Colonic mucosa (tissue), 4 donors: Measurements from ENCODE around the gene KIF16B. TPM values are rescaled to one million over a fixed set of nuclear protein-coding genes. Genes with fewer than 3 reads are reported as not detected.

ENCODE experiments used
- DNase-seq: peaks from one replicate; pipeline ENCODE4 v3.0.0-alpha.2; 2020
- H3K27ac ChIP-seq: fragments of 200-600 bp; one replicate; pipeline ENCODE4 v1.8.0; 2021
- H3K27me3 ChIP-seq: fragments of 200-600 bp; one replicate; pipeline ENCODE4 v1.8.0; 2021
- H3K36me3 ChIP-seq: fragments of 200-600 bp; one replicate; pipeline ENCODE4 v1.8.0; 2021
- H3K4me1 ChIP-seq: fragments of 200-600 bp; one replicate; pipeline ENCODE4 v1.8.0; 2021; ENCODE audit warnings: mild to moderate bottlenecking
- H3K4me3 ChIP-seq: fragments of 200-600 bp; one replicate; pipeline ENCODE4 v1.8.0; 2021
- H3K9ac ChIP-seq, 2 donors: one replicate each; pipeline ENCODE4 v1.7.0; 2013; ENCODE audit warnings: control low read depth in 2 of 2, low read depth in 2 of 2, low read length in 2 of 2
- H3K9me3 ChIP-seq: fragments of 200-600 bp; one replicate; pipeline ENCODE4 v1.8.0; 2021
- CTCF ChIP-seq: fragments of 200-600 bp; IDR thresholded peaks from one replicate; pipeline ENCODE4 v1.8.0; 2022; ENCODE audit warnings: antibody characterized with exemption, mild to moderate bottlenecking
- intact Hi-C: fragments of 100-400 bp; cut with DNase I; formaldehyde crosslinking; loops from one replicate; pipeline ENCODE4 v1.14.1; 2022
- total RNA-seq, 2 donors: library from RNA; stranded (reverse); fragmentation: NEBNext Ultra II Directional in 1 of 2; extraction: Animal tissue kit (Norgen Biotek cat#: 25700) in 1 of 2; gene quantifications; one replicate each; pipeline ENCODE4 v1.2.1, GENCODE V29; 2021
- donor health status: healthy.
- donor health status: DM: no; HTN: no; CAD: no.
- donor health status: DM: no; HTN: no; CAD: no.

Gene KIF16B
- total RNA-seq, 2 donors from 2014 or later, result 41.6 to 68.7 TPM

DNA sequence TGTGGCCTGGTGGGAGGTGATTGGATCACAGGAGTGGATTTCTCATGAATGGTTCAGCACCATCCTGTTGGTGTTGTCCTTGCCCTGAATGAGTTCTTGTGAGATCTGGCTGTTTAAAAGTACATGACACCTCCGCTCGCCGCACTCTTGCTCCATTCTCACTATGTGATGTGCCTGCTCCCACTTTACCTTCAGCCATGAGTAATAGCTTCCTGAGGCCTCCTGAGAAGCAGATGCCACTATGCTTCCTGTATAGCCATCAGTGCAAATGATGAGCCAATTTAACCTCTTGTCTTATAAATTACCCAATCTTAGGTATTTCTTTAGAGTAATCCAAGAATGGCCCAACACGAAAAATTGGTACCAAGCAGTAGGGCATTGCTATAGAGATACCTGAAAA lies 34.5 kb downstream of the KIF16B start:
- H3K4me3 ChIP-seq, result no peak overlapping the region
- H3K9me3 ChIP-seq, result no peaks in the 10 kb centered on the region
- no peak overlapping the region for H3K9ac ChIP-seq
- intact Hi-C loops, result no loop called here
- peaks cover 7% of the 10 kb centered on the region for H3K4me1 ChIP-seq
- DNase-seq, result no peak
- H3K36me3 ChIP-seq, result no peaks in the 10 kb centered on the region
- TF ChIP-seq CTCF, result no peak
- no peaks in the 10 kb centered on the region for H3K27me3 ChIP-seq
- no peak overlapping the region for H3K27ac ChIP-seq

DNA sequence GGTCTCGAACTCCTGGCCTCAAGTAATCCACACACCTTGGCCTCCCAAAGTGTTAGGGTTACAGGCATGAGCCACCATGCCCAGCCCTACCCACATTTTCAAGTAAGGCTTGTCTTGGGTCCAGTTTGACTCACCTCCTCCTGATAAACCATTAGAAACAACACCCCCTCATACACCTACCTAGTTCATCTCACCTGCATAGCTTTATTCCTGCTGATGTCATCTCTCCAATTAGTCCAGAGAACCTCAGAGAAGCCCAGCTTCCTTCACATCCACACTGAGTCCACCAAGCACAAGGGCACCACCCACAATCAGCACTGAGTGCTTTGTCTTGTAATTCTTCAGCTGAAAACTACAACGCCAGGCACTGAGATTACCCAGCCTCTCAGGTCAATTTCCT lies 35.3 kb downstream of the KIF16B start:
- no peak overlapping the region for H3K4me3 ChIP-seq

DNA sequence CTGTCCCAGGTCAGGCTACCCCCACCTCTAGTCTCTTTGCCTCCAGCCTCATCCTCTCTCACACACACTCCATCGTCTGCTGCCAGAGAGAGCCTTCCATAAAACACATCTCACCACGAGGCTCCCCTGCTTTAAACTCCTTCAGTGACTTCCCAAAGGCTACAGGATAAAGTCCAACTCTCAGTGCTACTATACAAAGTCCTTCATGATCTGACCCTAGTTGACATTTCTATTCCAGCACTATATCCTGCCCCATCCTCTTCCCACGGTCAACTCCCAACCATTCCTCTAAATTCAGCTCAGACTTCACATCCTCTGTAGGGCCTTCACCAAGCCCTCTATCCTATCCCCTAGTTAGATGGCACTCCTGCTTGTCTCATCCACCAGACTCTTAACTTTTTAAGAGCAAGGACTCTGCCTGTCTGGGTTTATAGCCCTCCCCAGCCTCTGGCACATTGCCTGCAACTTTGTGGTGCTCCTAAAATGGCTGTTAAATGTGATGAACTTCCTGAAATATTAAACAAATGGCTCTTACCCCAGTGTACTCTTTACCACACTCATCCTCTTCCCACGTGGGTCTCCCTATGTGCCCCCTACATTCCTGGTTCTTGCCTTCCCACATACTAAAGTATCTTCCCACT lies 36.1 kb downstream of the KIF16B start:
- peaks cover 7% of the 10 kb centered on the region for H3K4me1 ChIP-seq
- no peak overlapping the region for H3K9ac ChIP-seq
- H3K9me3 ChIP-seq, result no peaks in the 10 kb centered on the region
- no peaks in the 10 kb centered on the region for H3K36me3 ChIP-seq
- H3K27me3 ChIP-seq, result no peaks in the 10 kb centered on the region
- peak; percentile 76 for DNase-seq
- no peak for TF ChIP-seq CTCF
- peak overlapping the region; percentile 20 for H3K27ac ChIP-seq
- H3K4me3 ChIP-seq, result no peak overlapping the region
- intact Hi-C loops, result no loop called here

More for the DNA sequence above, 35.3 kb downstream of the KIF16B start:
- no peaks in the 10 kb centered on the region for H3K9me3 ChIP-seq
- H3K27me3 ChIP-seq, result no peaks in the 10 kb centered on the region
- peaks cover 7% of the 10 kb centered on the region for H3K4me1 ChIP-seq
- H3K27ac ChIP-seq, result peak overlapping the region; percentile 20
- intact Hi-C loops, result no loop called here
- no peak for DNase-seq
- no peak for TF ChIP-seq CTCF
- H3K36me3 ChIP-seq, result no peaks in the 10 kb centered on the region
- no peak overlapping the region for H3K9ac ChIP-seq

GRCh38 chr20:16535277-16535676 lies 38.0 kb downstream of the KIF16B start:
- Histone ChIP-seq H3K4me1 (peaks cover 7% of the 10 kb centered on the region), H3K27ac (no peak overlapping the region), H3K27me3 (no peaks in the 10 kb centered on the region), H3K36me3 (no peaks in the 10 kb centered on the region), H3K9ac (no peak overlapping the region), H3K9me3 (no peaks in the 10 kb centered on the region), H3K4me3 (no peak overlapping the region)
- intact Hi-C loops, result no loop called here
- DNase-seq, result no peak
- no peak for TF ChIP-seq CTCF

DNA sequence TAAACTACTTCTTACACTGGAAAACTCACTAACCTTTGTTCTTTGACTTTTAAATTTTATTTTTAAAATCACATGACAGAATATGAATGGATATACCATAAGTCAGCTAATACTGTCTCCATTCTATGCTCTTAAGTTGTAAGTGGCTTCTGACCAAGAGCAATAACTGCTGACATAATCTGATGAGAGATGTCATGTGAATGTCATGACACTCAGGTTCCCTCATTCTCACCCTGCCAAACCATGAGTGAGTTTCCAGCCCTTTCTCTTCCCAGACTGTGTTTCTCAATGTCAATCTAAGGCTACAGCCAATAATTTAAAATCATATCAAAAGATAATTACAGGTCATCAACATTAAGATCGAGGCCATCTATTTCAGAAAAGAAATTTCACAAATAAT lies 39.7 kb downstream of the KIF16B start:
- H3K4me3 ChIP-seq, result no peak overlapping the region
- H3K9ac ChIP-seq, result no peak overlapping the region
- no peaks in the 10 kb centered on the region for H3K9me3 ChIP-seq
- intact Hi-C loops, result loop anchor here (5.0 kb wide), 1 partner anchor 34 kb away; no protein-coding TSS in a partner anchor
- no peaks in the 10 kb centered on the region for H3K27me3 ChIP-seq
- no peaks in the 10 kb centered on the region for H3K4me1 ChIP-seq
- H3K36me3 ChIP-seq, result no peaks in the 10 kb centered on the region
- TF ChIP-seq CTCF, result no peak
- DNase-seq, result no peak
- no peak overlapping the region for H3K27ac ChIP-seq
